OCI-LY7 (cell line): ENCODE measurements around the gene RPE. TPM values are rescaled to one million over a fixed set of nuclear protein-coding genes. Genes with fewer than 3 reads are reported as not detected.

Experiments
- BruUV-seq: library from RNA; stranded (reverse); fragments of 400-500 nt; replicated peaks from 2 replicates; lab custom pipeline; 2021; lab: Mats Ljungman, UMichigan
- CTCF ChIA-PET: fragments of 300-600 bp; sonication (Branson Sonifier 250); formaldehyde crosslinking; loops from one replicate; lab custom pipeline; 2022; ENCODE audit warnings: antibody characterized with exemption; ENCODE audit not compliant: unreplicated experiment; lab: Charles Lee
- POLR2A ChIA-PET: fragments of 300-600 bp; sonication (Branson Sonifier 250); formaldehyde crosslinking; loops from one replicate; lab custom pipeline; 2022; ENCODE audit warnings: antibody characterized with exemption; lab: Charles Lee
- DNase-seq: peaks from one replicate; pipeline ENCODE4 v3.0.0-alpha.2; 2015; ENCODE audit warnings: low spot score
- H2AFZ ChIP-seq: fragments of 200-600 bp; sonication (generic), shearing (Covaris generic); 2 replicates; pipeline ENCODE4 v1.6.1; 2014; ENCODE audit warnings: mild to moderate bottlenecking, antibody characterized with exemption, low read length, moderate library complexity
- H3K27ac ChIP-seq: fragments of 200-600 bp; sonication (generic); 2 replicates; pipeline ENCODE4 v1.5.1; 2014; ENCODE audit warnings: mixed run types, low read depth, mild to moderate bottlenecking, moderate library complexity, low read length, inconsistent platforms; ENCODE audit not compliant: poor library complexity, severe bottlenecking
- H3K36me3 ChIP-seq: fragments of 200-600 bp; sonication (generic); 2 replicates; pipeline ENCODE4 v1.6.1; 2014; ENCODE audit warnings: mild to moderate bottlenecking, antibody characterized with exemption, low read length, moderate library complexity, mixed read lengths; ENCODE audit not compliant: insufficient read depth
- H3K4me1 ChIP-seq: fragments of 200-600 bp; sonication (generic); 2 replicates; pipeline ENCODE4 v1.5.1; 2014; ENCODE audit warnings: mild to moderate bottlenecking, low read length; ENCODE audit not compliant: insufficient read depth, poor library complexity, severe bottlenecking
- H3K4me2 ChIP-seq: fragments of 200-600 bp; sonication (generic); 2 replicates; pipeline ENCODE4 v1.6.1; 2014; ENCODE audit warnings: mild to moderate bottlenecking, low read length
- H3K4me3 ChIP-seq: fragments of 200-600 bp; sonication (generic); 2 replicates; pipeline ENCODE4 v1.5.1; 2014; ENCODE audit warnings: mild to moderate bottlenecking, low read depth, low read length; ENCODE audit not compliant: poor library complexity, severe bottlenecking
- H3K79me2 ChIP-seq: fragments of 200-600 bp; sonication (generic); 2 replicates; pipeline ENCODE4 v1.6.1; 2016; ENCODE audit warnings: low read depth, mild to moderate bottlenecking, low read length, moderate library complexity, mixed read lengths; ENCODE audit not compliant: insufficient read depth
- H3K9me2 ChIP-seq: fragments of 200-600 bp; sonication (generic); 2 replicates; pipeline ENCODE4 v1.6.1; 2016; ENCODE audit warnings: mild to moderate bottlenecking, low read length, mixed read lengths; ENCODE audit not compliant: insufficient read depth
- H3K9me3 ChIP-seq: fragments of 200-600 bp; sonication (generic); 2 replicates; pipeline ENCODE4 v1.6.1; 2014; ENCODE audit warnings: mild to moderate bottlenecking, mixed run types, low read length, mixed read lengths
- H4K20me1 ChIP-seq: fragments of 200-600 bp; sonication (generic); 2 replicates; pipeline ENCODE4 v1.6.1; 2014; ENCODE audit warnings: mild to moderate bottlenecking, antibody characterized with exemption, low read length, moderate library complexity, mixed read lengths; ENCODE audit not compliant: insufficient read depth
- CTCF ChIP-seq: fragments of 200-600 bp; sonication (generic); conservative IDR thresholded peaks from 2 replicates; pipeline ENCODE4 v1.5.1; 2014; ENCODE audit warnings: mild to moderate bottlenecking, antibody characterized with exemption, low read length, moderate library complexity, mixed read lengths
- EZH2phosphoT487 ChIP-seq: fragments of 200-600 bp; sonication (generic); IDR thresholded peaks from 2 replicates; pipeline ENCODE4 v1.6.1; 2018; ENCODE audit warnings: low read depth, borderline replicate concordance, mild to moderate bottlenecking, mixed run types, antibody characterized with exemption, low read length, moderate library complexity, mixed read lengths
- intact Hi-C: fragments of 100-400 bp; cut with micrococcal nuclease; formaldehyde crosslinking; loops from one replicate; pipeline ENCODE4 v1.10.0; 2022; ENCODE audit not compliant: unreplicated experiment
- total RNA-seq, 2 experiments: library from RNA; depleted of rRNA in 1 of 2; stranded (reverse); fragments of >200 nt in 1 of 2; shearing (Covaris generic) in 1 of 2; gene quantifications; 2 replicates each; pipeline ENCODE4 v1.2.3, GENCODE V29; 2014 to 2022

The RPE gene
- total RNA-seq, 2 experiments from 2014 or later, result 63.5 to 83.5 TPM

- no peak for DNase-seq
- Histone ChIP-seq H3K4me3 (no peak overlapping the region), H3K4me2 (no peak overlapping the region), H3K79me2 (no peaks in the 10 kb centered on the region), H4K20me1 (no peaks in the 10 kb centered on the region), H3K36me3 (peaks cover 4% of the 10 kb centered on the region), H3K4me1 (no peaks in the 10 kb centered on the region), H2AFZ (no peak overlapping the region), H3K9me3 (0 out of 2 replicates have a peak, but pooled peaks cover 3% of the 10 kb centered on the region), H3K27ac (no peak overlapping the region), H3K9me2 (no peaks in the 10 kb centered on the region)
- TSS peak; percentile 3 for BruUV-seq
- ChIA-PET CTCF (no interaction called here), POLR2A (interaction anchor here (0.5 to 0.9 kb wide), 3 partner anchors 8 to 138 kb away, joined by 3 read pairs; no protein-coding TSS in a partner anchor)
- intact Hi-C loops, result no loop called here
- no peak for TF ChIP-seq CTCF
- no peak for TF ChIP-seq EZH2phosphoT487
Measured at GRCh38 chr2:210034087-210034683, 31.7 kb downstream of the RPE start.

DNA sequence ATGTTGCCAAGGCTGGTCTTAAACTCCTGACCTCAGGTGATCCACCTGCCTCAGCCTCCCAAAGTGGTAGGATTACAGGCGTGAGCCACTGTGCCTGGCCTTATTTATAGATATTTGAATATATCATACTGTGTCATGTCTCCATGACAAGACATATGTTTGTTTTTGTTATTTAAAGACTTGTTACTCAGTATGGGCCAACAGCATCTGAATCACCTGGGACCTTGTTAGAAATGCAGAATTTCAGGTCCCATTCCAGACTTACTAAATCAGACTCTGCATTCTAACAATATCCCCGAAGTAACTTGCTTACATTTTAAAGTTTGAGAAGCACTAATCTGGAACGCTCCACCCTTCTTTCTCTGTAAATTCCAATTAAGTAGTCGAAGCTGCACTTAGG is 33.2 kb downstream of the RPE start:
- ChIA-PET CTCF (no interaction called here), POLR2A (no interaction called here)
- no peaks in the 10 kb centered on the region for H3K4me1 ChIP-seq
- intact Hi-C loops, result no loop called here
- no peaks in the 10 kb centered on the region for H4K20me1 ChIP-seq
- no TSS peak for BruUV-seq
- DNase-seq, result no peak
- 0 out of 2 replicates have a peak, but pooled peaks cover 3% of the 10 kb centered on the region for H3K9me3 ChIP-seq
- H3K4me2 ChIP-seq, result no peak overlapping the region
- H3K36me3 ChIP-seq, result peaks cover 4% of the 10 kb centered on the region
- no peaks in the 10 kb centered on the region for H3K9me2 ChIP-seq
- no peak overlapping the region for H3K27ac ChIP-seq
- no peak overlapping the region for H2AFZ ChIP-seq
- H3K4me3 ChIP-seq, result no peak overlapping the region
- TF ChIP-seq EZH2phosphoT487 (no peak), CTCF (no peak)
- H3K79me2 ChIP-seq, result no peaks in the 10 kb centered on the region

- no peak overlapping the region for H2AFZ ChIP-seq
- no peaks in the 10 kb centered on the region; the same call in 1 of the 2 replicates for H3K36me3 ChIP-seq
- H3K9me3 ChIP-seq, result 0 out of 2 replicates have a peak, but pooled peaks cover 3% of the 10 kb centered on the region
- intact Hi-C loops, result no loop called here
- H3K27ac ChIP-seq, result no peak overlapping the region
- DNase-seq, result no peak
- H3K79me2 ChIP-seq, result no peaks in the 10 kb centered on the region
- no peak for TF ChIP-seq CTCF
- no peak for TF ChIP-seq EZH2phosphoT487
- no peak overlapping the region for H3K4me2 ChIP-seq
- CTCF ChIA-PET, result no interaction called here
- H4K20me1 ChIP-seq, result no peaks in the 10 kb centered on the region
- BruUV-seq, result no TSS peak
- H3K9me2 ChIP-seq, result no peaks in the 10 kb centered on the region
- no peaks in the 10 kb centered on the region for H3K4me1 ChIP-seq
- H3K4me3 ChIP-seq, result no peak overlapping the region
- POLR2A ChIA-PET, result interaction anchor here (1.0 to 2.2 kb wide), 2 partner anchors 13 to 17 kb away, joined by 3 to 5 read pairs; no protein-coding TSS in a partner anchor
Measured at GRCh38 chr2:210038078-210038477, 35.6 kb downstream of the RPE start.
